ENCODE results near the gene SLC35A2. TPM values are rescaled to one million over a fixed set of nuclear protein-coding genes. Genes with fewer than 3 reads are reported as not detected.
"Not testable (repeated sequence)": the region's sequence is repeated elsewhere in the genome, so short reads cannot be mapped to it uniquely, and the experiment has no call there.

Gene SLC35A2
- total and polyA plus RNA-seq, 5 experiments from 2014 or later, result 6.8 to 12.7 (median 8.1) TPM

- H3K4me1 Mint-ChIP-seq, result peaks cover 7 to 11% (median 8%) of the 10 kb centered on the region in 4 donors
- ATAC-seq, H3K27ac Mint-ChIP-seq, H3K4me3 Mint-ChIP-seq, H3K27me3 Mint-ChIP-seq, DNase-seq, H3K9me3 Mint-ChIP-seq, POLR2A ChIA-PET, H3K36me3 Mint-ChIP-seq: not testable (repeated sequence)
Observed at GRCh38 chrX:48886586-48886985, 24.9 kb downstream of the SLC35A2 start.

- no peak for DNase-seq
- ATAC-seq, result no peak
- H3K27ac Mint-ChIP-seq, result peak overlapping the region in 2 of 10 donors; percentile 34 to 43
- no peaks in the 10 kb centered on the region for H3K9me3 Mint-ChIP-seq
- H3K4me3 Mint-ChIP-seq, result no peak overlapping the region
- no peaks in the 10 kb centered on the region for H3K36me3 Mint-ChIP-seq
- H3K4me1 Mint-ChIP-seq, result no peaks in the 10 kb centered on the region
- POLR2A ChIA-PET, result no interaction called here
- H3K27me3 Mint-ChIP-seq, result no peaks in the 10 kb centered on the region
Observed at GRCh38 chrX:48883729-48884128, 27.7 kb downstream of the SLC35A2 start.

GRCh38 chrX:48876944-48877343, 34.5 kb downstream of the SLC35A2 start:
- H3K27ac Mint-ChIP-seq, H3K36me3 Mint-ChIP-seq, DNase-seq, H3K4me3 Mint-ChIP-seq, H3K27me3 Mint-ChIP-seq, H3K4me1 Mint-ChIP-seq, ATAC-seq, H3K9me3 Mint-ChIP-seq, POLR2A ChIA-PET: not testable (repeated sequence)

- ATAC-seq, POLR2A ChIA-PET, H3K4me1 Mint-ChIP-seq, DNase-seq, H3K4me3 Mint-ChIP-seq, H3K9me3 Mint-ChIP-seq, H3K27me3 Mint-ChIP-seq, H3K27ac Mint-ChIP-seq, H3K36me3 Mint-ChIP-seq: not testable (repeated sequence)
Observed at GRCh38 chrX:48872017-48872416, 39.4 kb downstream of the SLC35A2 start.

GRCh38 chrX:48864210-48864609, 47.2 kb downstream of the SLC35A2 start:
- Mint-ChIP-seq H3K4me1 (no peaks in the 10 kb centered on the region), H3K4me3 (no peak overlapping the region), H3K27me3 (peaks cover 0 to 4% (median 3%) of the 10 kb centered on the region in 5 donors), H3K27ac (no peak overlapping the region), H3K36me3 (no peaks in the 10 kb centered on the region), H3K9me3 (no peaks in the 10 kb centered on the region)
- DNase-seq (no peak), ATAC-seq (no peak)
- POLR2A ChIA-PET, result no interaction called here

GRCh38 chrX:48854898-48855297, 56.5 kb downstream of the SLC35A2 start:
- Mint-ChIP-seq H3K4me1 (peaks cover 0 to 7% (median 2%) of the 10 kb centered on the region in 4 donors), H3K27me3 (peaks cover 0 to 4% (median 0%) of the 10 kb centered on the region in 5 donors), H3K4me3 (no peak overlapping the region), H3K9me3 (peaks cover 0 to 2% (median 0%) of the 10 kb centered on the region in 9 donors), H3K27ac (peak overlapping the region in 2 of 10 donors; percentile 10 to 34), H3K36me3 (peaks cover 0 to 3% (median 0%) of the 10 kb centered on the region in 3 donors)
- peak in 1 of 10 donors; percentile 21 for DNase-seq
- POLR2A ChIA-PET, result no interaction called here
- no peak for ATAC-seq

- H3K27ac Mint-ChIP-seq, H3K4me1 Mint-ChIP-seq, H3K27me3 Mint-ChIP-seq, H3K4me3 Mint-ChIP-seq, H3K36me3 Mint-ChIP-seq, DNase-seq, POLR2A ChIA-PET, H3K9me3 Mint-ChIP-seq, ATAC-seq: not testable (repeated sequence)
Observed at GRCh38 chrX:48854121-48854804, 57.2 kb downstream of the SLC35A2 start.

GRCh38 chrX:48853494-48853893, 58.0 kb downstream of the SLC35A2 start:
- H3K9me3 Mint-ChIP-seq, H3K36me3 Mint-ChIP-seq, POLR2A ChIA-PET, ATAC-seq, H3K27me3 Mint-ChIP-seq, DNase-seq, H3K4me3 Mint-ChIP-seq, H3K27ac Mint-ChIP-seq: not testable (repeated sequence)
- H3K4me1 Mint-ChIP-seq, result peaks cover 5 to 14% (median 6%) of the 10 kb centered on the region in 4 donors

Other genes with a start within 250 kb of the SLC35A2 start
- gene WAS, start 227.8 kb downstream of the SLC35A2 start, total RNA-seq, result 10 to 100 TPM; 98.4 to 99.7 TPM
- 10 to 100 TPM; 13.9 to 25.1 (median 19.7) TPM for gene WAS, start 227.8 kb downstream of the SLC35A2 start, polyA plus RNA-seq
- 1 to 10 TPM; 9.4 to 9.8 TPM for gene SUV39H1, start 214.9 kb downstream of the SLC35A2 start, total RNA-seq
- gene SUV39H1, start 214.9 kb downstream of the SLC35A2 start, polyA plus RNA-seq, result 10 to 100 TPM in 2 of 3 donors, 1 to 10 TPM in 1; 9.8 to 13.9 (median 10.2) TPM
- gene GLOD5, start 149.9 kb downstream of the SLC35A2 start, total RNA-seq, result not detected
- not detected for gene GLOD5, start 149.9 kb downstream of the SLC35A2 start, polyA plus RNA-seq
- not detected for gene GATA1, start 125.1 kb downstream of the SLC35A2 start, total RNA-seq
- gene GATA1, start 125.1 kb downstream of the SLC35A2 start, polyA plus RNA-seq, result not detected
- 100 to 1,000 TPM; 120 to 124 TPM for gene HDAC6, start 109.6 kb downstream of the SLC35A2 start, total RNA-seq
- gene HDAC6, start 109.6 kb downstream of the SLC35A2 start, polyA plus RNA-seq, result 10 to 100 TPM; 10.5 to 15.9 (median 13.0) TPM
- not detected for gene ERAS, start 85.1 kb downstream of the SLC35A2 start, total RNA-seq
- not detected for gene ERAS, start 85.1 kb downstream of the SLC35A2 start, polyA plus RNA-seq
- gene PCSK1N, start 76.0 kb downstream of the SLC35A2 start, total RNA-seq, result 1 to 10 TPM; 3.6 to 4.9 TPM
- gene PCSK1N, start 76.0 kb downstream of the SLC35A2 start, polyA plus RNA-seq, result 10 to 100 TPM; 12.6 to 28.0 (median 19.9) TPM
- 10 to 100 TPM; 41.2 to 44.8 TPM for gene TIMM17B, start 13.9 kb downstream of the SLC35A2 start, total RNA-seq
- gene TIMM17B, start 13.9 kb downstream of the SLC35A2 start, polyA plus RNA-seq, result 10 to 100 TPM; 52.9 to 59.1 (median 55.5) TPM
- 10 to 100 TPM; 66.4 to 68.8 TPM for gene PQBP1, start 13.7 kb downstream of the SLC35A2 start, total RNA-seq
- 100 to 1,000 TPM in 1 of 3 donors, 10 to 100 TPM in 2; 92.7 to 114 (median 94.5) TPM for gene PQBP1, start 13.7 kb downstream of the SLC35A2 start, polyA plus RNA-seq
- gene PIM2, start 7.4 kb upstream of the SLC35A2 start, total RNA-seq, result 100 to 1,000 TPM; 126 to 132 TPM
- gene PIM2, start 7.4 kb upstream of the SLC35A2 start, polyA plus RNA-seq, result 100 to 1,000 TPM; 170 to 331 (median 313) TPM
- gene OTUD5, start 46.0 kb upstream of the SLC35A2 start, total RNA-seq, result 10 to 100 TPM; 98.7 to 99.4 TPM
- gene OTUD5, start 46.0 kb upstream of the SLC35A2 start, polyA plus RNA-seq, result 10 to 100 TPM; 23.7 to 48.4 (median 24.3) TPM
- 1 to 10 TPM; 1.6 to 1.7 TPM for gene KCND1, start 60.2 kb upstream of the SLC35A2 start, total RNA-seq
- under 1 TPM in 2 of 3 donors, not detected in 1; 0.06 to 0.08 TPM for gene KCND1, start 60.2 kb upstream of the SLC35A2 start, polyA plus RNA-seq
- gene GRIPAP1, start 90.6 kb upstream of the SLC35A2 start, total RNA-seq, result 100 to 1,000 TPM in 1 of 2 experiments, 10 to 100 TPM in 1; 91.1 to 100 TPM
- 10 to 100 TPM in 2 of 3 donors, 1 to 10 TPM in 1; 6.8 to 15.9 (median 12.6) TPM for gene GRIPAP1, start 90.6 kb upstream of the SLC35A2 start, polyA plus RNA-seq
- 10 to 100 TPM; 31.0 to 34.4 TPM for gene TFE3, start 131.7 kb upstream of the SLC35A2 start, total RNA-seq
- gene TFE3, start 131.7 kb upstream of the SLC35A2 start, polyA plus RNA-seq, result 1 to 10 TPM; 2.6 to 4.4 (median 3.5) TPM
- gene CCDC120, start 147.4 kb upstream of the SLC35A2 start, total RNA-seq, result 10 to 100 TPM; 12.9 TPM
- 1 to 10 TPM in 1 of 3 donors, under 1 TPM in 2; 0.61 to 1.7 (median 0.94) TPM for gene CCDC120, start 147.4 kb upstream of the SLC35A2 start, polyA plus RNA-seq
- gene PRAF2, start 162.4 kb upstream of the SLC35A2 start, total RNA-seq, result 10 to 100 TPM; 22.9 to 24.6 TPM
- 10 to 100 TPM; 39.0 to 52.9 (median 50.7) TPM for gene PRAF2, start 162.4 kb upstream of the SLC35A2 start, polyA plus RNA-seq
- gene WDR45, start 168.2 kb upstream of the SLC35A2 start, total RNA-seq, result 100 to 1,000 TPM; 112 to 124 TPM
- 10 to 100 TPM; 42.4 to 57.2 (median 43.3) TPM for gene WDR45, start 168.2 kb upstream of the SLC35A2 start, polyA plus RNA-seq
- 10 to 100 TPM; 18.2 to 18.6 TPM for gene GPKOW, start 212.1 kb upstream of the SLC35A2 start, total RNA-seq
- 10 to 100 TPM; 17.7 to 31.1 (median 27.9) TPM for gene GPKOW, start 212.1 kb upstream of the SLC35A2 start, polyA plus RNA-seq

Measured in naive thymus-derived CD8-positive, alpha-beta T cell (primary cell).